Fibroblast of lung (primary cell): Measurements from ENCODE around the gene REX1BD. TPM values are rescaled to one million over a fixed set of nuclear protein-coding genes. Genes with fewer than 3 reads are reported as not detected.

Source experiments
- DNase-seq, 2 donors: peaks; one replicate each; pipeline versions ENCODE4 v3.0.0 to v3.0.0-alpha.2; 2010; ENCODE audit warnings: low read depth in 2 of 2
- H2AFZ ChIP-seq: 2 replicates; pipeline ENCODE4 v1.5.1; 2012; ENCODE audit warnings: low read length, control low read depth, inconsistent platforms
- H3K27ac ChIP-seq: 2 replicates; pipeline ENCODE4 v1.5.1; 2011; ENCODE audit warnings: low read length, control low read depth; ENCODE audit not compliant: insufficient read depth
- H3K27me3 ChIP-seq: 2 replicates; pipeline ENCODE4 v1.5.1; 2011; ENCODE audit warnings: mild to moderate bottlenecking, low read length; ENCODE audit not compliant: control insufficient read depth, insufficient read depth
- H3K36me3 ChIP-seq: 2 replicates; pipeline ENCODE4 v1.5.1; 2011; ENCODE audit warnings: low read length; ENCODE audit not compliant: control insufficient read depth, insufficient read depth
- H3K4me1 ChIP-seq: 2 replicates; pipeline ENCODE4 v1.5.1; 2011; ENCODE audit warnings: low read length; ENCODE audit not compliant: control insufficient read depth, insufficient read depth; ENCODE audit errors: extremely low read depth
- H3K4me2 ChIP-seq: 2 replicates; pipeline ENCODE4 v1.5.1; 2011; ENCODE audit warnings: low read length, control low read depth; ENCODE audit not compliant: insufficient read depth; ENCODE audit errors: extremely low read depth
- H3K4me3 ChIP-seq, 4 experiments: fragments of 200-600 bp in 1 of 4; sonication (generic) in 1 of 4; replicated peaks in 1 of 4; 2 replicates each; pipeline ENCODE4 v1.5.1; 2011 to 2016; ENCODE audit warnings: low read length in 4 of 4, low read depth in 3 of 4, mild to moderate bottlenecking in 3 of 4, control low read depth in 2 of 4, inconsistent platforms in 1 of 4, mixed read lengths in 1 of 4; ENCODE audit not compliant: insufficient read depth in 1 of 4; ENCODE audit errors: control extremely low read depth in 1 of 4
- H3K79me2 ChIP-seq: 2 replicates; pipeline ENCODE4 v1.5.1; 2012; ENCODE audit warnings: mild to moderate bottlenecking, low read length, inconsistent platforms; ENCODE audit not compliant: control insufficient read depth, insufficient read depth
- H3K9ac ChIP-seq: 2 replicates; pipeline ENCODE4 v1.5.1; 2011; ENCODE audit warnings: mild to moderate bottlenecking, low read length, control low read depth; ENCODE audit not compliant: insufficient read depth
- H3K9me3 ChIP-seq: 2 replicates; pipeline ENCODE4 v1.5.1; 2012; ENCODE audit warnings: low read depth, low read length; ENCODE audit not compliant: control insufficient read depth, insufficient read depth
- H4K20me1 ChIP-seq: 2 replicates; pipeline ENCODE4 v1.5.1; 2011; ENCODE audit warnings: low read length; ENCODE audit not compliant: control insufficient read depth, insufficient read depth; ENCODE audit errors: extremely low read depth
- EZH2 ChIP-seq: IDR thresholded peaks from 2 replicates; pipeline ENCODE4 v1.5.1; 2012; ENCODE audit warnings: low read length, control low read depth, mild to moderate bottlenecking; ENCODE audit errors: missing control alignments
- polyA plus RNA-seq, 2 donors: library from polyadenylated mRNA; depleted of rRNA in 1 of 2; stranded (reverse) in 1 of 2; unstranded in 1 of 2; fragments of >200 nt; gene quantifications; 2 replicates each; pipeline ENCODE4 v1.2.1, GENCODE V29; 2011 to 2012; ENCODE audit warnings: missing spikeins in 1 of 2
- total RNA-seq: library from RNA; depleted of rRNA; stranded (reverse); fragments of >200 nt; gene quantifications from 2 replicates; pipeline ENCODE4 v1.2.1, GENCODE V29; 2014
- TF ChIP-seq, protein P1 (sequence below), 2 donors: IDR thresholded peaks in 1 of 2; conservative IDR thresholded peaks in 1 of 2; 1 replicate in 1 of 2; 2 replicates in 1 of 2; pipeline ENCODE4 v1.5.1; 2011 to 2012; ENCODE audit warnings: low read length in 2 of 2, control low read depth in 1 of 2, inconsistent platforms in 1 of 2, low read depth in 1 of 2, mild to moderate bottlenecking in 1 of 2

Gene REX1BD
- total and polyA plus RNA-seq, 2 donors (not counting 1 experiment from before 2014, with no cell fraction given) = 16.2 to 37.0 TPM

GRCh38 chr19:18601875-18602274, 13.3 kb downstream of the REX1BD start:
- Histone ChIP-seq H3K4me1 (no peaks in the 10 kb centered on the region), H3K36me3 (no peaks in the 10 kb centered on the region), H3K4me2 (no peak overlapping the region), H2AFZ (no peak overlapping the region), H3K9ac (no peak overlapping the region), H3K4me3 (no peak overlapping the region), H4K20me1 (no peaks in the 10 kb centered on the region), H3K27me3 (peaks cover 23% of the 10 kb centered on the region), H3K79me2 (no peaks in the 10 kb centered on the region), H3K9me3 (no peaks in the 10 kb centered on the region), H3K27ac (no peak overlapping the region)
- no peak for DNase-seq
- TF ChIP-seq, protein P1, sequence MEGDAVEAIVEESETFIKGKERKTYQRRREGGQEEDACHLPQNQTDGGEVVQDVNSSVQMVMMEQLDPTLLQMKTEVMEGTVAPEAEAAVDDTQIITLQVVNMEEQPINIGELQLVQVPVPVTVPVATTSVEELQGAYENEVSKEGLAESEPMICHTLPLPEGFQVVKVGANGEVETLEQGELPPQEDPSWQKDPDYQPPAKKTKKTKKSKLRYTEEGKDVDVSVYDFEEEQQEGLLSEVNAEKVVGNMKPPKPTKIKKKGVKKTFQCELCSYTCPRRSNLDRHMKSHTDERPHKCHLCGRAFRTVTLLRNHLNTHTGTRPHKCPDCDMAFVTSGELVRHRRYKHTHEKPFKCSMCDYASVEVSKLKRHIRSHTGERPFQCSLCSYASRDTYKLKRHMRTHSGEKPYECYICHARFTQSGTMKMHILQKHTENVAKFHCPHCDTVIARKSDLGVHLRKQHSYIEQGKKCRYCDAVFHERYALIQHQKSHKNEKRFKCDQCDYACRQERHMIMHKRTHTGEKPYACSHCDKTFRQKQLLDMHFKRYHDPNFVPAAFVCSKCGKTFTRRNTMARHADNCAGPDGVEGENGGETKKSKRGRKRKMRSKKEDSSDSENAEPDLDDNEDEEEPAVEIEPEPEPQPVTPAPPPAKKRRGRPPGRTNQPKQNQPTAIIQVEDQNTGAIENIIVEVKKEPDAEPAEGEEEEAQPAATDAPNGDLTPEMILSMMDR (conservative IDR thresholded peaks at IDR 0.05 in 1 of 2, IDR thresholded peaks at IDR 0.05 in 1 of 2; ENCODE audit: low read depth in 1 of 2, low read length in 2 of 2) = no peak
- no peak for TF ChIP-seq EZH2

- Histone ChIP-seq H3K9ac (no peak overlapping the region), H3K36me3 (no peaks in the 10 kb centered on the region), H3K4me2 (peak overlapping the region; percentile 13), H3K27ac (no peak overlapping the region), H2AFZ (no peak overlapping the region), H3K79me2 (no peaks in the 10 kb centered on the region), H3K9me3 (no peaks in the 10 kb centered on the region), H3K27me3 (peaks cover 36% of the 10 kb centered on the region), H4K20me1 (no peaks in the 10 kb centered on the region), H3K4me3 (peak overlapping the region in 1 of 4 experiments; percentile 7), H3K4me1 (no peaks in the 10 kb centered on the region)
- peak; percentile 52 for TF ChIP-seq EZH2
- TF ChIP-seq, protein P1 (conservative IDR thresholded peaks at IDR 0.05 in 1 of 2, IDR thresholded peaks at IDR 0.05 in 1 of 2; ENCODE audit: low read depth in 1 of 2, low read length in 2 of 2) = peak; percentile 12 to 35
- DNase-seq = peak in 1 of 2 donors; percentile 32
Measured at GRCh38 chr19:18603255-18603957, 14.8 kb downstream of the REX1BD start.

DNA sequence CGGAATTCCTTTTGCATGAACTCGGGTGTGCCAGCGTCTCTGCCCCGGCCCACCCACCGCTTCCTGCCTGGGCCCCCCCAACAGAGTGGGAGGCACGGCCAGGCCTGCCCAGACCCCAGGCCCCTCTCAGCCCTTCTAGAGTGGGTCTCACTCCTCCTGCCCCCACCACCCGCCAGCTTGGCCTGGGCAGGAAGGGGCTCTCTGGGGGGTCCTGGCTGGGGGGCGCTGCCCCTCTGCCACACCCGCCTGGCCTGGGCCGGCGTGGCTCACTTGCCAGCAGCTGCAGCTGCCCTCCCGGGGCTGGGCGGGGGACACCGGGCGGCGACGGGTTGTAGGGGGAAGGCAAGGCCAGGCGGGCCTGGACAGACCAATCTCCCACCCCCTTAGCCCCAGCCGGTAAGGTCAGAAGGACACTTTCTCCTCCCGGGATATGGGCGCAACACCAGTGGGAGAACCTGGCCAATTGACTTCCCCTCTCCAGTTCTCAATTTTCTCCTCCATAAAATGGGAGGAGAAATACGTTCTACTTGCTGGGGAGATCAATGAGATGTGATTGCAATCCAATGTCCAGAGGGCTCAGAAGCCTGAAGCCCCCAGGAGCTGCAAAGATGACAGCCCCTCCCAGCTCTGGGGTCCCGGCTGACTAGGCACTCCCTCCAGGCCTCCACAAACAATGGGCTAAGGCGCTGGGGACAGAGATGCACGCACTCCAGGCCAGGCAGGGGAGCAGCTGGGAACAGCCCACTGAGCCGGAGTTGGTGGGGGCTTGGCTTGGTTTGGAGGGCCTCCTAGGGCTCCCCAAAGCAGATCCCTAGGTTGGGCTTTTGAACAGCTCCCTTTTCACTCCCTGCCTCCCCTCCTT, 15.6 kb downstream of the REX1BD start:
- Histone ChIP-seq H3K4me2 (no peak overlapping the region), H4K20me1 (no peaks in the 10 kb centered on the region), H3K9me3 (no peaks in the 10 kb centered on the region), H2AFZ (no peak overlapping the region), H3K4me1 (no peaks in the 10 kb centered on the region), H3K27me3 (peaks cover 44% of the 10 kb centered on the region), H3K36me3 (no peaks in the 10 kb centered on the region), H3K79me2 (no peaks in the 10 kb centered on the region), H3K27ac (no peak overlapping the region), H3K4me3 (no peak overlapping the region), H3K9ac (no peak overlapping the region)
- peak; percentile 59 for TF ChIP-seq EZH2
- TF ChIP-seq, protein P1 (conservative IDR thresholded peaks at IDR 0.05 in 1 of 2, IDR thresholded peaks at IDR 0.05 in 1 of 2; ENCODE audit: low read depth in 1 of 2, low read length in 2 of 2) = no peak
- DNase-seq = no peak
